Neutrophil (primary cell): ENCODE data around the gene CTAGE6.
"Not testable (repeated sequence)": the region's sequence is repeated elsewhere in the genome, so short reads cannot be mapped to it uniquely, and the experiment has no call there.

ENCODE experiments used
- H3K27ac ChIP-seq: fragments of 200-600 bp; sonication (generic); 2 replicates; pipeline ENCODE4 v1.5.1; 2016; ENCODE audit warnings: mild to moderate bottlenecking, moderate library complexity
- H3K27me3 ChIP-seq: fragments of 200-600 bp; sonication (generic); 2 replicates; pipeline ENCODE4 v1.6.0; 2016; ENCODE audit warnings: mild to moderate bottlenecking
- H3K36me3 ChIP-seq: fragments of 200-600 bp; sonication (generic); 2 replicates; pipeline ENCODE4 v1.5.1; 2017
- H3K4me1 ChIP-seq, 2 experiments: fragments of 200-600 bp in 1 of 2; sonication (generic) in 1 of 2; 1 replicate in 1 of 2; 2 replicates in 1 of 2; pipeline versions ENCODE4 v1.5.1 to v1.6.1; 2013 to 2016; ENCODE audit warnings: low read depth in 1 of 2, low read length in 1 of 2, mild to moderate bottlenecking in 1 of 2, moderate library complexity in 1 of 2; ENCODE audit not compliant: control insufficient read depth in 1 of 2, insufficient read depth in 1 of 2
- H3K4me3 ChIP-seq, 2 experiments: fragments of 200-600 bp in 1 of 2; sonication (generic) in 1 of 2; 1 replicate in 1 of 2; 2 replicates in 1 of 2; pipeline ENCODE4 v1.5.1; 2013 to 2016; ENCODE audit warnings: low read depth in 1 of 2, low read length in 1 of 2, mild to moderate bottlenecking in 1 of 2, moderate library complexity in 1 of 2
- H3K9me3 ChIP-seq: fragments of 200-600 bp; sonication (generic); 2 replicates; pipeline ENCODE4 v1.5.1; 2016

Gene CTAGE6

GRCh38 chr7:143711727-143712324, 45.7 kb downstream of the CTAGE6 start:
- H3K9me3 ChIP-seq, H3K4me1 ChIP-seq, H3K27me3 ChIP-seq, H3K27ac ChIP-seq, H3K4me3 ChIP-seq, H3K36me3 ChIP-seq: not testable (repeated sequence)

- not testable (repeated sequence) for H3K36me3 ChIP-seq, H3K9me3 ChIP-seq, H3K27ac ChIP-seq, H3K27me3 ChIP-seq, H3K4me1 ChIP-seq, H3K4me3 ChIP-seq
Measured at GRCh38 chr7:143709895-143710294, 47.6 kb downstream of the CTAGE6 start.
